Endodermal cell (in vitro differentiated cells): Measurements from ENCODE around the gene OGT. TPM values are rescaled to one million over a fixed set of nuclear protein-coding genes. Genes with fewer than 3 reads are reported as not detected.
"Not testable (repeated sequence)": the region's sequence is repeated elsewhere in the genome, so short reads cannot be mapped to it uniquely, and the experiment has no call there.

ENCODE experiments used
- DNase-seq: peaks from one replicate; pipeline ENCODE4 v3.0.0-alpha.2; 2017
- H3K27ac ChIP-seq: 2 replicates; pipeline ENCODE4 v1.5.1; 2013; ENCODE audit warnings: mild to moderate bottlenecking, low read depth, low read length, moderate library complexity
- H3K27me3 ChIP-seq: 2 replicates; pipeline ENCODE4 v1.6.1; 2013; ENCODE audit warnings: mild to moderate bottlenecking, low read length, moderate library complexity; ENCODE audit not compliant: insufficient read depth, control insufficient read depth, poor library complexity, severe bottlenecking
- H3K36me3 ChIP-seq: 2 replicates; pipeline ENCODE4 v1.7.0; 2013; ENCODE audit warnings: mild to moderate bottlenecking, low read length, moderate library complexity; ENCODE audit not compliant: control insufficient read depth, insufficient read depth
- H3K4me1 ChIP-seq: one replicate; pipeline ENCODE4 v1.7.0; 2013; ENCODE audit warnings: low read length; ENCODE audit not compliant: control insufficient read depth, insufficient read depth
- H3K4me3 ChIP-seq: 2 replicates; pipeline ENCODE4 v1.5.1; 2013; ENCODE audit warnings: mild to moderate bottlenecking, low read length, moderate library complexity
- H3K9ac ChIP-seq: 2 replicates; pipeline ENCODE4 v1.6.1; 2013; ENCODE audit warnings: mild to moderate bottlenecking, low read length, moderate library complexity; ENCODE audit not compliant: poor library complexity, severe bottlenecking; ENCODE audit errors: extremely low read depth
- H3K9me3 ChIP-seq: 2 replicates; pipeline ENCODE4 v1.6.1; 2013; ENCODE audit warnings: mild to moderate bottlenecking, low read length, moderate library complexity; ENCODE audit not compliant: control insufficient read depth
- H3K27ac Mint-ChIP-seq: 2 replicates; pipeline ENCODE4 v1.8.0; 2020; ENCODE audit warnings: mixed read lengths
- H3K27me3 Mint-ChIP-seq: 2 replicates; pipeline ENCODE4 v1.8.0; 2021; ENCODE audit warnings: mild to moderate bottlenecking, mixed read lengths; ENCODE audit not compliant: insufficient read depth
- H3K36me3 Mint-ChIP-seq: 2 replicates; pipeline ENCODE4 v1.8.0; 2020; ENCODE audit warnings: low read depth, mixed read lengths
- H3K4me1 Mint-ChIP-seq: 2 replicates; pipeline ENCODE4 v1.8.0; 2020; ENCODE audit warnings: mixed read lengths
- H3K4me3 Mint-ChIP-seq: 2 replicates; pipeline ENCODE4 v1.8.0; 2020; ENCODE audit warnings: mild to moderate bottlenecking, moderate library complexity, mixed read lengths
- H3K9me3 Mint-ChIP-seq: 2 replicates; pipeline ENCODE4 v1.8.0; 2020; ENCODE audit warnings: mild to moderate bottlenecking, mixed read lengths
- WGBS, 2 experiments: methylation state at CpG; one replicate each; pipeline versions ENCODE4 v1.1.5 to v1.1.7; 2013; ENCODE audit warnings: missing lambda C conversion rate in 2 of 2, mixed read lengths in 1 of 2; ENCODE audit not compliant: insufficient coverage in 1 of 2, insufficient read length in 1 of 2; 5-methylcytosine and 5-hydroxymethylcytosine counted together
- total RNA-seq, 2 donors: library from RNA; stranded (reverse); fragmentation: NEBNext Ultra II Directional in 1 of 2; extraction: Animal tissue kit (Norgen Biotek cat#: 25700) in 1 of 2; gene quantifications; 2 replicates in 1 of 2; 3 replicates in 1 of 2; pipeline ENCODE4 v1.2.1, GENCODE V29; 2021
- TF ChIP-seq, protein P1 (sequence below): fragments of 200-600 bp; sonication (generic); conservative IDR thresholded peaks from 2 replicates; pipeline ENCODE4 v1.5.0; 2021; ENCODE audit warnings: antibody characterized with exemption, mild to moderate bottlenecking

The OGT gene
- total RNA-seq, 2 donors from 2014 or later = 114 to 153 TPM

GRCh38 chrX:71510161-71510560 lies 22.7 kb upstream of the OGT start:
- 87% methylated on average over 2 of the region's 2 CpGs; no CpG with 5 or more reads in 1 of the 2 experiments for WGBS, 2 experiments
- no peaks in the 10 kb centered on the region for H3K27me3 ChIP-seq
- no peak overlapping the region for H3K4me3 Mint-ChIP-seq
- peaks cover 9% of the 10 kb centered on the region for H3K4me1 Mint-ChIP-seq
- TF ChIP-seq, protein P1, sequence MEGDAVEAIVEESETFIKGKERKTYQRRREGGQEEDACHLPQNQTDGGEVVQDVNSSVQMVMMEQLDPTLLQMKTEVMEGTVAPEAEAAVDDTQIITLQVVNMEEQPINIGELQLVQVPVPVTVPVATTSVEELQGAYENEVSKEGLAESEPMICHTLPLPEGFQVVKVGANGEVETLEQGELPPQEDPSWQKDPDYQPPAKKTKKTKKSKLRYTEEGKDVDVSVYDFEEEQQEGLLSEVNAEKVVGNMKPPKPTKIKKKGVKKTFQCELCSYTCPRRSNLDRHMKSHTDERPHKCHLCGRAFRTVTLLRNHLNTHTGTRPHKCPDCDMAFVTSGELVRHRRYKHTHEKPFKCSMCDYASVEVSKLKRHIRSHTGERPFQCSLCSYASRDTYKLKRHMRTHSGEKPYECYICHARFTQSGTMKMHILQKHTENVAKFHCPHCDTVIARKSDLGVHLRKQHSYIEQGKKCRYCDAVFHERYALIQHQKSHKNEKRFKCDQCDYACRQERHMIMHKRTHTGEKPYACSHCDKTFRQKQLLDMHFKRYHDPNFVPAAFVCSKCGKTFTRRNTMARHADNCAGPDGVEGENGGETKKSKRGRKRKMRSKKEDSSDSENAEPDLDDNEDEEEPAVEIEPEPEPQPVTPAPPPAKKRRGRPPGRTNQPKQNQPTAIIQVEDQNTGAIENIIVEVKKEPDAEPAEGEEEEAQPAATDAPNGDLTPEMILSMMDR = no peak
- no peak overlapping the region for H3K4me3 ChIP-seq
- no peak overlapping the region for H3K27ac ChIP-seq
- H3K9ac ChIP-seq = no peak overlapping the region
- H3K27me3 Mint-ChIP-seq = no peaks in the 10 kb centered on the region
- DNase-seq = no peak
- no peaks in the 10 kb centered on the region for H3K36me3 Mint-ChIP-seq
- H3K9me3 Mint-ChIP-seq = peaks cover 63% of the 10 kb centered on the region
- H3K27ac Mint-ChIP-seq = no peak overlapping the region
- no peaks in the 10 kb centered on the region for H3K4me1 ChIP-seq
- H3K9me3 ChIP-seq = no peaks in the 10 kb centered on the region
- H3K36me3 ChIP-seq = no peaks in the 10 kb centered on the region

DNA sequence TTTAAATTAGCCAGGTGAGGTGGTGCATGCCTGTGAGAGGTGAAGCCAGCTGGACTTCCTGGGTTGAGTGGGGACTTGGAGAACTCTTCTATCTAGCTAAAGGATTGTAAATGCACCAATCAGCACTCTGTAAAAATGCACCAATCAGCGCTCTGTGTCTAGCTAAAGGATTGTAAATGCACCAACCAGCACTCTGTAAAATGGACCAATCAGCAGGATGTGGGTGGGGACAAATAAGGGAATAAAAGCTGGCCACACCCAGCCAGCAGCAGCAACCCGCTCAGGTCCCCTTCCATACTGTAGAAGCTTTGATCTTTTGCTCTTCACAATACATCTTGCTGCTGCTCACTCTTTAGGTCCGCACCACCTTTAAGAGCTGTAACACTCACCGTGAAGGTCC lies 19.2 kb upstream of the OGT start:
- not testable (repeated sequence) for H3K36me3 ChIP-seq, H3K9me3 ChIP-seq, H3K4me3 ChIP-seq, H3K4me1 ChIP-seq, H3K4me1 Mint-ChIP-seq, H3K27ac Mint-ChIP-seq, H3K9ac ChIP-seq, DNase-seq, H3K36me3 Mint-ChIP-seq, H3K27me3 ChIP-seq, H3K4me3 Mint-ChIP-seq, H3K27me3 Mint-ChIP-seq, H3K27ac ChIP-seq
- peaks cover 57% of the 10 kb centered on the region for H3K9me3 Mint-ChIP-seq
- WGBS, 2 experiments = 87 to 98% methylated on average over 3 to 4 of the region's 4 CpGs

DNA sequence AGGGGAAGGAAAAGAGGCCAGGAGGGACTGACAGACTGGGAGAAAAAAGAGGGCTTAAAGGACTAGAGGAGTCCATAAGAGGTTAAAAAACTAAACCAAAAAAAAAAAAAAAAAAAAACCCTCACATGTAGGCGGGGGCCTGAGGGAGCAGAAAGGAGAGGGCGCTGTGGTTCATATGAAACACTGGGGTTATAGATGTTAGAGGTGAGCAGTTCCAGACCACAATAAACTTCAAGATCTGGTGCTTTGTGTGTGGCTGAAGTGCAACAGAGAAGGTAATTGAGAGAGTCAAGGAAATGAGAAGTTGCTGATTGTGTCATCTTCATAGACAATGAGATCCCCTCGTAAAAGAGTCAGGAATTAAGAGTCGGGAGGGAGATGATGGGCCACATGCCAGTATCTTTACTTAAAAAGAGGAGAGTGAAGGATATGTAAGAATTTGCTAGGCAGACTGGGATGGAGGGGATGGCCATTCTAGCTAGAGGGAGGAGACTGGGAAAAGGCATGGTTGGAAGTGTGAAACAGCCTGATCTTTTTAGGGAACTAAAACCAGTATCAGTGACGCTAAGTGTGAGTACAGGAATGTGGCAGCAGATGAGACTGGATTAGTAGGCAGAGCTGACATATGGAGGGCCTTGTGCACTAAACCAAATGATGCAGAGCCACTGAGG lies 18.4 kb upstream of the OGT start:
- Histone ChIP-seq H3K9me3 (no peaks in the 10 kb centered on the region), H3K27me3 (no peaks in the 10 kb centered on the region), H3K4me1 (no peaks in the 10 kb centered on the region), H3K27ac (no peak overlapping the region), H3K9ac (no peak overlapping the region), H3K36me3 (no peaks in the 10 kb centered on the region), H3K4me3 (no peak overlapping the region)
- H3K27me3 Mint-ChIP-seq = no peaks in the 10 kb centered on the region
- H3K27ac Mint-ChIP-seq = no peak overlapping the region
- TF ChIP-seq, protein P1 = no peak
- 60 to 70% methylated on average over 1 to 5 of the region's 5 CpGs for WGBS, 2 experiments
- DNase-seq = no peak
- no peak overlapping the region for H3K4me3 Mint-ChIP-seq
- peaks cover 54% of the 10 kb centered on the region for H3K9me3 Mint-ChIP-seq
- no peaks in the 10 kb centered on the region for H3K36me3 Mint-ChIP-seq
- H3K4me1 Mint-ChIP-seq = peaks cover 9% of the 10 kb centered on the region

DNA sequence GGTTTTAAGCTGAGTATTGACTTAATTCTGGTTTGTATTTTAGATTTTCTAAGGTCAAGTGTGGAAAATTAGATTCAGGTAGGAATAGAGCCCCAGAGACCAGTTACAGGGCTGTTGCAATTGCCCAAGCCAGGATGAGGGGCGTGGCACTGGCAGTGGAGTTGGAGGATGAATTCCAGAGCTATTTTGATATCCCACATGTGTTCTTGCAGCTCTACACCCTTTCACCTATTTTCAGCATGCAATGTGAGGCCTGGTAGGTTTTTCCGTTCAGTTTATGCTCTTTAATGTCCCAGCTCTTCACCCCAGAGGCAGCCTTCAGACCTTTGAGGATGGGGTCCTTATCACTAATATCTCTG lies 17.9 kb upstream of the OGT start:
- 85 to 90% methylated on average over 2 of the region's 2 CpGs for WGBS, 2 experiments

More for the DNA sequence above, 17.9 kb upstream of the OGT start:
- Mint-ChIP-seq H3K36me3 (no peaks in the 10 kb centered on the region), H3K9me3 (peaks cover 54% of the 10 kb centered on the region), H3K4me3 (no peak overlapping the region), H3K27ac (no peak overlapping the region), H3K27me3 (no peaks in the 10 kb centered on the region), H3K4me1 (peaks cover 9% of the 10 kb centered on the region)
- no peaks in the 10 kb centered on the region for H3K36me3 ChIP-seq
- H3K9me3 ChIP-seq = no peaks in the 10 kb centered on the region
- H3K27ac ChIP-seq = no peak overlapping the region
- no peak for DNase-seq
- H3K4me1 ChIP-seq = no peaks in the 10 kb centered on the region
- no peak overlapping the region for H3K9ac ChIP-seq
- H3K27me3 ChIP-seq = no peaks in the 10 kb centered on the region
- TF ChIP-seq, protein P1 = no peak
- H3K4me3 ChIP-seq = no peak overlapping the region
